GM19351 (cell line): ENCODE results near the gene FOXI3.
"Not testable (repeated sequence)": the region's sequence is repeated elsewhere in the genome, so short reads cannot be mapped to it uniquely, and the experiment has no call there.

Experiments used
- ATAC-seq: cut with Tn5 transposase; IDR thresholded peaks from one replicate; pipeline ENCODE4 v1.9.1; 2021; ENCODE audit warnings: mild to moderate bottlenecking, moderate library complexity; ENCODE audit not compliant: unreplicated experiment

The FOXI3 gene

DNA sequence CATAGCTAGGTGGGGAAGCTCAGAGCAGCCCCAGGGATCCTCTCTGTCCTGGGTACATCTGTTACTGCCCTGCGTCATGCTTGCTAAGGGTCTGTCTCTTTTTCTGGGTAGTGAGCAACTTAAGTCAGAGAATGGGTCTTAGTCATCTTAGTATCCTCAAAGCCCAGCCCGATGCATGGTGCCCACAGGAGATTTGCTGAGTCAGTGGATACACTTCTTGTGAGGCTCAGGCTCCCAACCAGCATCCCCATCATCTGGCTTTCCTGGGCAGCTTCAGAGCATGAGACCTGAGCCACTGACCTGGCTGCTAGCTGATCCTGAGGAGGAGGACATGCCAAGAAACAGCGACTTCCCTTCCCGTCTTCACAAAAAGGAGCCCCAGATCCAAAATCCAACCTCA is 10.0 kb downstream of the FOXI3 start:
- no peak for ATAC-seq

DNA sequence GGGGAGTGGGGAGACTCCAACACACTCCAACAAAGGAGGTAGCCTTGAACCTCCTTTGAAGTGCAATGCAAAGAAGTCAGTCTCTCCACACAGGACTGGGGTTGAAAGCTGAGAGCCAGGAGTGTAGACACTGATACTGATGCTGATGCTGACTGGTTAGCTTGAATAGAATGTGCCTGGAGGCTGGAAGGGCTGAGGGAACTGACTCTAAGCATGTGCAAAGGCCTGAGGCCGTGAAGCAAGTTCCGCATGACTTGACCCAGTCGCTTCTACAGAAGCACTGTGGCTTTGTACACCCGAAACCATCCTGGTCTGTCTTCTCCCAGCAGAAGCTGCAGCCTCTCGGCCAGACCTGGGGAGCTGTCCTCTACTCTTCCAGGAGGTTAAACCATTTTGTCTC is 10.4 kb downstream of the FOXI3 start:
- ATAC-seq, result no peak

DNA sequence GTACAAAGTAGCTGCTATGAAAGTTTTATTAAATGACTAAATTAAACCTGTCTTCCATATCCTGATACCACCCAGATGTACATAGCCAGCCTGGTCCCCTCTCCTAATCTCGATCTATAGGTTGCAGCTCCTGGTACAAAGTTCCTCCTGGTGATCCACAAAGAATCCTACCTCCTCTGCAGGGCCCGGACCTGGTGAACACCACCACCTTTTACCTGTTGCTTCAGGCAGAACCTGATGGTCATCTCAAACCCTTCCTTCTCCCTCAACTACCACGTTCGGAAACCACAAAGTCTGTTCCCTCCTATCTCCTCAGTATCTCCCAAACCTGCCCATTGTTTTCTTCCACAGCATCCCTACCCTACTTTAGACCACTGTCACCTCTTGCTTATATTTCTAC is 15.5 kb downstream of the FOXI3 start:
- ATAC-seq, result no peak

DNA sequence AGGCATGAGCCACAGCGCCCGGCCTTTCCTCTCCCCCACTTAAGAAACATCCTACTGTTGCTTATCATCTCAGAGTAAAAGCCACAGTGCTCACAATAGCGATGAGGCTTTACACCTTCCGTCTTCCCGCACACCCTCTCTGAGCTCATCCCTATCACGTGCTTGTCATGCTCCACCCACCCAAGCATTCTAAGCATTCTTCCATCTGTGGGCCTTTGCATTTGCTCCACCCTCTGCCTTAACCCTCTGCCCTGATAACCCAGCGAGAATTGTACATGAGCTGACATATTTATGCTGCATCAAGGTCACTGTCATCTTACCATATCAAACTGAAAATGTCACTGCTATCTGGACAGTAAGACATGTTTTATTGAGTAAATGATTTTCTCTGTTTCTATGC is 22.6 kb downstream of the FOXI3 start:
- ATAC-seq, result no peak

DNA sequence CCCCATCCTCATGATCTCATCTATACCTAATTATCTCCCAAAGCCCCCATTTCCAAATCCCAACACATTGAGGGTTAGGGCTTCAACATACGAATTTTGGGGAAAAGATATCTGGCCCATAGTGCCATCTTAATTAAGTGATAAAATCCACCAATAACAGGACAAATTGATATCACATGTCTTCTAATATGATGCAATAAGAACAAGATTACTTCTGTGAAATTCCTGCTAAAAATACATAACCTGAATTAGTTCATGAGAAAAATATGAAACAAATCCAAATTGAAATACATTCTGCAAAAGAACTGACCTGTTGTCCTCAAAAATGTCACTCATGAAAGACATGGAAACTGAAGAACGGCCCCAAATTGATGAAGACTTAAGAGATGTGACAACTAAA is 28.8 kb downstream of the FOXI3 start:
- ATAC-seq, result no peak

DNA sequence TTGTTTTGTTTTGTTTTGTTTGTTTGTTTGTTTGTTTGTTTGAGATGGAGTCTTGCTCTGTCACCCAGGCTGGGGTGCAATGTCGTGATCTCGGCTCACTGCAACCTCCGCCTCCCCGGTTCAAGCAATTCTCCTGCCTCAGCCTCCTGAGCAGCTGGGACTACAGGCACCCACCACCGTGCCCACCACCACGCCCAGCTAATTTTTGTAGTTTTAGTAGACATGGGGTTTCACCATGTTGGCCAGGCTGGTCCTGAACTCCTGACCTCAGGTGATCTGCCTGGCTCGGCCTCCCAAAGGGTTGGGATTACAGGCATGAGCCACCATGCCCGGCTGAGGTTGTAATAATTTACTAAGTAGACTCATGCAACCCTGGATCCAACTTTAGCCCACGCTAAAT is 33.4 kb downstream of the FOXI3 start:
- not testable (repeated sequence) for ATAC-seq

DNA sequence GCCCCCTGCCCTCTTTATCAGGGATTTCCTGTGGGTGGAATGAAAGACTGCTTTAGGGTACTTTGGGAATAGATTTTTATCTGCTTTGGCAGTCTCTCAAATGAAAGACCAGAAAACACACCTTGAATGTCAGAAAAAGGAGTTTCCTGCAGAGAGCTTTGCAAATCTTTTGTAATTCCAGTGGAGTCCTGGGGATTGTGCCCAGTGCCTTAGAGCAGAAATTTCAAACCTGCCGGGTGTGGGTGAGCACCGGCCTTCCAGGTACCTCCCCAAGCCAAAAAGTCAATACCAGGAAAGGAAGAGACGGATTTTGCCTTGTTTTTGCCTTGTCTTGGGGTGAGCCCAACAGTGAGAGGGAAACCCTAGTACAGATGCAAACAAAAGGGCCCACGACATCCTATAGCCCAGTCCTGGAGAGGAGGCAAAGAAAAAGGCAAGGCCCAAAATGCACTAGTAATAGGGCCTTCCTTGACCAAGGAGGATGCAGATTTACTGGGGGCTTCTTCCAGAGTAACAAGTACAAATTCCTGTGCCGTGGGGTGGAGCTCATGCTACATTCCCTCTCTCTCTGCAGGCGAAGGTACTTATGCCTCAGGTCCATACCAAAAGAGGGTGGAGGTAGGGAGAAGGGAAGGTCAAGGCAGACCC is 36.4 kb downstream of the FOXI3 start:
- no peak for ATAC-seq

DNA sequence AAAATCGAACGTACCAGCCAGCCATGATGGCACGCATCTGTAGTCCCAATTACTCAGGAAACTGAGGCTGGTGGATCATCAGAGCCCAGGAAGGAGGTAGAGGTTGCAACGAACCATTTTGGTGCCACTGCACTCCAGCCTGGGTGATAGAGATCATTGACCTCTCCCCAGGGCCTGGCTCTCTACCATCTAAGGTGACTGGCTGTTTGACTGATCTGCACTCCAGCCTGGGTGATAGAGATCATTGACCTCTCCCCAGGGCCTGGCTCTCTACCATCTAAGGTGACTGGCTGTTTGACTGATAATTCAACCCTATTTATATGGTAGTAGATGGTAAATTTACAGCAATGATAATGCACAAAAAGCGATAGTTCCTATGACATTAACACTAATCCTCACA is 43.6 kb downstream of the FOXI3 start:
- ATAC-seq, result not testable (repeated sequence)

DNA sequence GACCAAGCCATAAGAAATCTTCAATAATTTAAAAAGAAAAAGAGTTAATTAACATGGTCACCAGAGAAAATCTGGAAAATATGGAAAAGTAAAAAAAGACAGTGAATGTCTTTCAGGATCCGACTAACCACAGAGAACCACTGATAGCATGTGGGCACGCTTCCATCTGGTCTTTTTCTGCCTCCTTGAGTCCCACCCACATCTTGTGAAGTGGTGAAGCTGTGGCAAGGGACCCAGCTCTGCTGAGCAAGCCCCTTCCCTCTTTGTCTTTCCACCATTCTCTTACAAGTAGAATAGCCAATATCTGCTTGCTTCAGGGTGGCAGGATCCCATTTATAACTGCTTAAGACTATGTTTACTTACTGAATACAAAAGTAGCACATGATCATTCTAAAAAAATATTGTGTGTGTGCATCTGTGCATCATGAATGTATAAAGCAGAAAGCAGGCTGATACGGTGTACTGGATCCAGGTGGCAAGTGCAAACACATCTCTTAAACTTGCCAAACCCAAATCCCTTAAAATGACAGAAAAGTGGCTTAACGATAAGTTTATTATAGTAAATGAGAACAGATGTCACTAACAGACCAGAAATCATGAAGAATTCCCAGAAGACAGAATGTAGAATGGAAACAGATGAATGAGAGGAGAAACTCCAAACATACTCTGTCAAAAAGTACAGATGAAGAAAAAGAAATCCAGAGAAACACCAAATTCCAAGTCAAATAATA is 52.3 kb downstream of the FOXI3 start:
- ATAC-seq, result no peak

DNA sequence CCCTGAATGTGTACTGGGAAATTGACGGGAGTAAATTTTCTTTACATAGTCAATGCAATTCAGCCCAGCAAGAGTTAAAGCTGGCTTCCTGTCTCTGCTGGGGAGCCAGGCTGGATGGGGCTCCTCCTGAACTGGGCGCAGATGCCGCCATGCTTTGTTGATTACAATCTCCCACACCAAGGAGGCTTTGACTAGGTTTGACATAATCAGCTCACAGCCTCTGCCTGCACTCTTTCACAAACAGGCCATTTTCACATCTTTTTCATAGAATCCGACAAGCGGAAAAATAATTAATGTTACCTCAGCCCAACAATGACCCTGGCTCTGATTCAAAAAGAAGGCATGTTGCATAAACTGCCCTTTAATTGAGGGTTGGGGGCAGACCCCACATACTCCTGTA is 54.3 kb downstream of the FOXI3 start:
- ATAC-seq, result no peak
